H9 (cell line): ENCODE data around the gene LCTL. TPM values are rescaled to one million over a fixed set of nuclear protein-coding genes. Genes with fewer than 3 reads are reported as not detected.
A peak's percentile ranks its signal among the peaks of the same experiment; 100 is the strongest.

ENCODE experiments used
- DNase-seq: peaks from one replicate; pipeline ENCODE4 v3.0.0-alpha.2; 2017
- H2AFZ ChIP-seq: one replicate; pipeline ENCODE4 v1.6.1; 2013; ENCODE audit warnings: mild to moderate bottlenecking, low read length, control low read depth, moderate library complexity
- H2AK5ac ChIP-seq: 2 replicates; pipeline ENCODE4 v1.6.1; 2013; ENCODE audit warnings: low read length, control low read depth, mixed read lengths; ENCODE audit not compliant: insufficient read length
- H2BK120ac ChIP-seq: one replicate; pipeline ENCODE4 v1.6.1; 2013; ENCODE audit warnings: low read depth, mild to moderate bottlenecking, low read length, control low read depth, inconsistent platforms; ENCODE audit not compliant: poor library complexity, severe bottlenecking
- H2BK12ac ChIP-seq: 2 replicates; pipeline ENCODE4 v1.6.1; 2013; ENCODE audit warnings: low read length, control low read depth, mixed read lengths, low read depth; ENCODE audit not compliant: insufficient read length
- H2BK15ac ChIP-seq: 2 replicates; pipeline ENCODE4 v1.6.1; 2013; ENCODE audit warnings: low read depth, low read length, control low read depth
- H2BK20ac ChIP-seq: one replicate; pipeline ENCODE4 v1.6.1; 2013; ENCODE audit warnings: low read depth, mild to moderate bottlenecking, low read length, control low read depth, inconsistent platforms; ENCODE audit not compliant: poor library complexity, severe bottlenecking
- H2BK5ac ChIP-seq: 2 replicates; pipeline ENCODE4 v1.6.1; 2013; ENCODE audit warnings: low read length, control low read depth, mixed read lengths; ENCODE audit not compliant: insufficient read length
- H3K14ac ChIP-seq: 2 replicates; pipeline ENCODE4 v1.6.1; 2013; ENCODE audit warnings: low read length, control low read depth; ENCODE audit not compliant: insufficient read depth
- H3K18ac ChIP-seq: 2 replicates; pipeline ENCODE4 v1.6.1; 2013; ENCODE audit warnings: low read depth, mild to moderate bottlenecking, mixed read lengths, low read length, control low read depth; ENCODE audit not compliant: insufficient read length
- H3K23ac ChIP-seq: 2 replicates; pipeline ENCODE4 v1.6.1; 2013; ENCODE audit warnings: low read length, control low read depth, mixed read lengths, low read depth; ENCODE audit not compliant: insufficient read length
- H3K23me2 ChIP-seq: 2 replicates; pipeline ENCODE4 v1.6.1; 2013; ENCODE audit warnings: low read depth, mild to moderate bottlenecking, mixed read lengths, low read length, control low read depth; ENCODE audit not compliant: insufficient read length, poor library complexity, severe bottlenecking
- H3K27ac ChIP-seq: 2 replicates; pipeline ENCODE4 v1.5.1; 2013; ENCODE audit warnings: low read length, control low read depth, mixed read lengths, low read depth; ENCODE audit not compliant: insufficient read length
- H3K27me3 ChIP-seq: 2 replicates; pipeline ENCODE4 v1.6.1; 2013; ENCODE audit warnings: low read length, control low read depth, inconsistent platforms; ENCODE audit not compliant: insufficient read depth
- H3K4ac ChIP-seq: 2 replicates; pipeline ENCODE4 v1.6.1; 2013; ENCODE audit warnings: low read depth, mild to moderate bottlenecking, control low read depth, inconsistent platforms, low read length, moderate library complexity
- H3K4me1 ChIP-seq: 2 replicates; pipeline ENCODE4 v1.6.1; 2013; ENCODE audit warnings: low read length, control low read depth, inconsistent platforms; ENCODE audit not compliant: insufficient read depth
- H3K4me2 ChIP-seq: 2 replicates; pipeline ENCODE4 v1.6.1; 2013; ENCODE audit warnings: low read length, control low read depth, mixed read lengths; ENCODE audit not compliant: insufficient read length, insufficient read depth
- H3K56ac ChIP-seq: 2 replicates; pipeline ENCODE4 v1.6.1; 2013; ENCODE audit warnings: low read depth, mild to moderate bottlenecking, mixed read lengths, low read length, control low read depth; ENCODE audit not compliant: insufficient read length
- H3K79me1 ChIP-seq: 2 replicates; pipeline ENCODE4 v1.6.1; 2013; ENCODE audit warnings: low read depth, mild to moderate bottlenecking, moderate library complexity, low read length, control low read depth, inconsistent platforms; ENCODE audit not compliant: insufficient read depth, poor library complexity, severe bottlenecking
- H3K79me2 ChIP-seq: 2 replicates; pipeline ENCODE4 v1.6.1; 2013; ENCODE audit warnings: low read length, control low read depth, inconsistent platforms; ENCODE audit not compliant: insufficient read depth
- H3K9ac ChIP-seq: 2 replicates; pipeline ENCODE4 v1.6.1; 2013; ENCODE audit warnings: low read length, control low read depth, mixed read lengths; ENCODE audit not compliant: insufficient read length; ENCODE audit errors: extremely low read depth
- H3K9me3 ChIP-seq: one replicate; pipeline ENCODE4 v1.6.1; 2013; ENCODE audit warnings: low read depth, low read length, inconsistent platforms; ENCODE audit not compliant: control insufficient read depth
- H3T11ph ChIP-seq: one replicate; pipeline ENCODE4 v1.6.1; 2013; ENCODE audit warnings: mild to moderate bottlenecking, low read length, control low read depth, inconsistent platforms
- H4K20me1 ChIP-seq: one replicate; pipeline ENCODE4 v1.6.1; 2013; ENCODE audit not compliant: control insufficient read depth, insufficient read length, insufficient read depth
- H4K5ac ChIP-seq: 2 replicates; pipeline ENCODE4 v1.6.1; 2013; ENCODE audit warnings: low read depth, mild to moderate bottlenecking, mixed read lengths, low read length, control low read depth; ENCODE audit not compliant: insufficient read length
- H4K8ac ChIP-seq: replicated peaks from 2 replicates; pipeline ENCODE4 v1.6.1; 2013; ENCODE audit warnings: low read length, control low read depth, mixed read lengths, low read depth; ENCODE audit not compliant: insufficient read length
- H4K91ac ChIP-seq: 2 replicates; pipeline ENCODE4 v1.6.1; 2013; ENCODE audit warnings: low read depth, mild to moderate bottlenecking, moderate library complexity, mixed read lengths, low read length, control low read depth; ENCODE audit not compliant: insufficient read length
- H3K27ac Mint-ChIP-seq, 3 experiments: 2 replicates in 2 of 3; 3 replicates in 1 of 3; pipeline ENCODE4 v1.8.0; 2020 to 2021; ENCODE audit warnings: mixed read lengths in 3 of 3, mild to moderate bottlenecking in 1 of 3, moderate library complexity in 1 of 3
- H3K27me3 Mint-ChIP-seq: 2 replicates; pipeline ENCODE4 v1.8.0; 2021; ENCODE audit warnings: low read depth, mild to moderate bottlenecking, moderate library complexity, mixed read lengths
- H3K36me3 Mint-ChIP-seq, 3 experiments: 2 replicates in 2 of 3; 3 replicates in 1 of 3; pipeline ENCODE4 v1.8.0; 2020 to 2021; ENCODE audit warnings: low read depth in 3 of 3, mixed read lengths in 3 of 3; ENCODE audit not compliant: insufficient read depth in 1 of 3
- H3K4me1 Mint-ChIP-seq, 2 experiments: 2 replicates each; pipeline ENCODE4 v1.8.0; 2020; ENCODE audit warnings: mixed read lengths in 2 of 2
- H3K4me3 Mint-ChIP-seq, 2 experiments: 2 replicates in 1 of 2; 3 replicates in 1 of 2; pipeline ENCODE4 v1.8.0; 2020 to 2021; ENCODE audit warnings: mild to moderate bottlenecking in 2 of 2, mixed read lengths in 2 of 2, moderate library complexity in 1 of 2
- H3K9me3 Mint-ChIP-seq, 2 experiments: 2 replicates in 1 of 2; 3 replicates in 1 of 2; pipeline ENCODE4 v1.8.0; 2020; ENCODE audit warnings: mild to moderate bottlenecking in 2 of 2, mixed read lengths in 2 of 2, moderate library complexity in 1 of 2
- WGBS: extraction: QIAGEN DNeasy Blood & Tissue Kit; methylation state at CpG from one replicate; pipeline ENCODE4 v1.1.7; 2013; ENCODE audit warnings: missing lambda C conversion rate, low lambda C conversion rate, mixed read lengths; ENCODE audit not compliant: insufficient read length; ENCODE audit errors: extremely low coverage; 5-methylcytosine and 5-hydroxymethylcytosine counted together
- total RNA-seq: library from RNA; stranded (reverse); gene quantifications from 2 replicates; pipeline ENCODE4 v1.2.1, GENCODE V29; 2021
- TF ChIP-seq, protein P1 (sequence below): fragments of 200-600 bp; sonication (generic); conservative IDR thresholded peaks from 3 replicates; pipeline ENCODE4 v1.8.0; 2021; ENCODE audit warnings: antibody characterized with exemption, mild to moderate bottlenecking

The LCTL gene
- total RNA-seq, 1 experiment from 2014 or later: 2.3 TPM

DNA sequence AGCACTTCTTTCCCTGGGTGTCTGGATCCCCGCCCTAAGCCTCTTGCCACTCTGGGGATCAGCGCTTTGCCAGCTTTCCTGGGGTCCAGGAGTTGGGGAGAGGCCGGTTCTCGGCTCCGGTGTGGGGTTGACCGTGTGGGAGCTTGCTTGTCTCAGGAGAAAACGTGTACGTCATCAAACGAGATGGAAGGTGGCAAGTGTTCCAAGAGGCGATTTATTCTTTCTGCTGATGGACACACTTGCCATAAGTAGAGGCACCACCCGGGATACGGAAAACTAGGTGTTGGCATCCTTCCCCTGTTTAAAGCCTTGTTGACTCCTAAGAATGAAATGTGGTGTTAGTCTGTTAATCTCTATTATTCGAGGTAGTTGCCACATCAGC, 60.4 kb downstream of the LCTL start:
- Histone ChIP-seq H3K79me1 (no peaks in the 10 kb centered on the region), H3K79me2 (peaks cover 31% of the 10 kb centered on the region; the same call in 1 of the 2 replicates), H3K9ac (peak overlapping the region; percentile 96), H3K4me1 (no peaks in the 10 kb centered on the region), H2BK15ac (no peak overlapping the region), H4K5ac (no peak overlapping the region), H3T11ph (no peak overlapping the region), H2AK5ac (no peak overlapping the region), H3K4ac (no peak overlapping the region), H2BK5ac (no peak overlapping the region), H3K18ac (peak overlapping the region; percentile 8), H2AFZ (no peak overlapping the region), H2BK12ac (no peak overlapping the region), H3K27ac (peak overlapping the region; percentile 47), H3K23ac (no peak overlapping the region), H4K91ac (no peak overlapping the region), H4K8ac (no peak overlapping the region), H3K4me2 (peak overlapping the region; percentile 87), H3K56ac (no peak overlapping the region), H2BK120ac (no peak overlapping the region), H2BK20ac (no peak overlapping the region), H3K9me3 (no peaks in the 10 kb centered on the region), H4K20me1 (no peaks in the 10 kb centered on the region), H3K23me2 (no peaks in the 10 kb centered on the region), H3K14ac (no peak overlapping the region; the same call in 1 of the 2 replicates), H3K27me3 (no peaks in the 10 kb centered on the region)
- DNase-seq: no peak
- WGBS: no CpG with 5 or more reads among the region's 13 CpGs
- H3K27me3 Mint-ChIP-seq: no peaks in the 10 kb centered on the region
- TF ChIP-seq, protein P1, sequence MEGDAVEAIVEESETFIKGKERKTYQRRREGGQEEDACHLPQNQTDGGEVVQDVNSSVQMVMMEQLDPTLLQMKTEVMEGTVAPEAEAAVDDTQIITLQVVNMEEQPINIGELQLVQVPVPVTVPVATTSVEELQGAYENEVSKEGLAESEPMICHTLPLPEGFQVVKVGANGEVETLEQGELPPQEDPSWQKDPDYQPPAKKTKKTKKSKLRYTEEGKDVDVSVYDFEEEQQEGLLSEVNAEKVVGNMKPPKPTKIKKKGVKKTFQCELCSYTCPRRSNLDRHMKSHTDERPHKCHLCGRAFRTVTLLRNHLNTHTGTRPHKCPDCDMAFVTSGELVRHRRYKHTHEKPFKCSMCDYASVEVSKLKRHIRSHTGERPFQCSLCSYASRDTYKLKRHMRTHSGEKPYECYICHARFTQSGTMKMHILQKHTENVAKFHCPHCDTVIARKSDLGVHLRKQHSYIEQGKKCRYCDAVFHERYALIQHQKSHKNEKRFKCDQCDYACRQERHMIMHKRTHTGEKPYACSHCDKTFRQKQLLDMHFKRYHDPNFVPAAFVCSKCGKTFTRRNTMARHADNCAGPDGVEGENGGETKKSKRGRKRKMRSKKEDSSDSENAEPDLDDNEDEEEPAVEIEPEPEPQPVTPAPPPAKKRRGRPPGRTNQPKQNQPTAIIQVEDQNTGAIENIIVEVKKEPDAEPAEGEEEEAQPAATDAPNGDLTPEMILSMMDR: no peak
- no peaks in the 10 kb centered on the region; a peak in 2 of 5 replicates for H3K9me3 Mint-ChIP-seq
- H3K36me3 Mint-ChIP-seq: peaks cover 39 to 55% (median 54%) of the 10 kb centered on the region in 3 experiments
- peaks cover 22 to 32% of the 10 kb centered on the region in 2 experiments for H3K4me1 Mint-ChIP-seq
- H3K27ac Mint-ChIP-seq: peak overlapping the region; percentile 98 to 100 (median 100)
- peak overlapping the region; percentile 98 to 100 for H3K4me3 Mint-ChIP-seq
